PC-9 (cell line): ENCODE results near the gene AUTS2. TPM values are rescaled to one million over a fixed set of nuclear protein-coding genes. Genes with fewer than 3 reads are reported as not detected.

Experiments used
- BruUV-seq: library from RNA; stranded (reverse); fragments of 400-500 nt; replicated peaks from 2 replicates; lab custom pipeline; 2021; lab: Mats Ljungman, UMichigan
- CTCF ChIA-PET: fragments of 300-600 bp; sonication (Branson Sonifier 250); formaldehyde crosslinking; loops from one replicate; lab custom pipeline; 2022; ENCODE audit warnings: antibody characterized with exemption; lab: Charles Lee
- POLR2A ChIA-PET: fragments of 300-600 bp; sonication (Branson Sonifier 250); formaldehyde crosslinking; loops from one replicate; lab custom pipeline; 2022; ENCODE audit warnings: antibody characterized with exemption; ENCODE audit not compliant: unreplicated experiment; lab: Charles Lee
- DNase-seq, 2 experiments: peaks; one replicate each; pipeline versions ENCODE4 v3.0.0 to v3.0.0-alpha.2; 2015 to 2022; ENCODE audit warnings: mixed read lengths in 1 of 2
- H2AFZ ChIP-seq: fragments of 200-600 bp; sonication (generic); 2 replicates; pipeline ENCODE4 v1.8.1; 2017; ENCODE audit warnings: antibody characterized with exemption
- H3F3A ChIP-seq: fragments of 200-600 bp; sonication (generic); 2 replicates; pipeline ENCODE4 v1.8.1; 2017; ENCODE audit warnings: antibody characterized with exemption, mild to moderate bottlenecking, low read depth; ENCODE audit not compliant: insufficient read depth
- H3K27ac ChIP-seq: fragments of 200-600 bp; sonication (generic); 2 replicates; pipeline ENCODE4 v1.6.1; 2016; ENCODE audit warnings: mixed run types
- H3K27me3 ChIP-seq: fragments of 200-600 bp; sonication (generic); 2 replicates; pipeline ENCODE4 v1.6.1; 2016; ENCODE audit warnings: low read depth, mixed run types; ENCODE audit not compliant: insufficient read depth
- H3K36me3 ChIP-seq: fragments of 200-600 bp; sonication (generic); 2 replicates; pipeline ENCODE4 v1.6.1; 2016; ENCODE audit warnings: low read depth, mixed run types
- H3K4me1 ChIP-seq: fragments of 200-600 bp; sonication (generic); replicated peaks from 2 replicates; pipeline ENCODE4 v1.6.1; 2016; ENCODE audit warnings: mixed run types; ENCODE audit not compliant: insufficient read depth
- H3K4me2 ChIP-seq: fragments of 200-600 bp; sonication (generic); 2 replicates; pipeline ENCODE4 v1.6.1; 2017; ENCODE audit warnings: mixed run types
- H3K4me3 ChIP-seq: fragments of 200-600 bp; sonication (generic); 2 replicates; pipeline ENCODE4 v1.6.1; 2016; ENCODE audit warnings: mixed run types
- H3K79me2 ChIP-seq: fragments of 200-600 bp; sonication (generic); 2 replicates; pipeline ENCODE4 v1.6.1; 2017; ENCODE audit warnings: low read depth, mixed run types
- H3K9me2 ChIP-seq: fragments of 200-600 bp; sonication (generic); 2 replicates; pipeline ENCODE4 v1.8.1; 2017; ENCODE audit warnings: mild to moderate bottlenecking; ENCODE audit not compliant: insufficient read depth
- H3K9me3 ChIP-seq: fragments of 200-600 bp; sonication (generic); 2 replicates; pipeline ENCODE4 v1.8.1; 2016; ENCODE audit warnings: low read depth; ENCODE audit not compliant: insufficient read depth
- H4K20me1 ChIP-seq: fragments of 200-600 bp; sonication (generic); 2 replicates; pipeline ENCODE4 v1.8.1; 2017; ENCODE audit not compliant: insufficient read depth
- EZH2 ChIP-seq: fragments of 200-600 bp; sonication (generic); IDR thresholded peaks from 2 replicates; pipeline ENCODE4 v1.8.0; 2017; ENCODE audit warnings: antibody characterized with exemption, low read depth
- intact Hi-C: fragments of 100-400 bp; cut with micrococcal nuclease; formaldehyde crosslinking; loops from one replicate; pipeline ENCODE4 v1.10.0; 2022; ENCODE audit not compliant: unreplicated experiment
- total RNA-seq: library from RNA; stranded (reverse); gene quantifications from 2 replicates; pipeline ENCODE4 v1.2.3, GENCODE V29; 2021
- TF ChIP-seq, protein P1 (sequence below): fragments of 200-600 bp; sonication (generic); conservative IDR thresholded peaks from 2 replicates; pipeline ENCODE4 v1.6.1; 2017; ENCODE audit warnings: mixed run types, antibody characterized with exemption, mild to moderate bottlenecking, moderate library complexity

Gene AUTS2
- total RNA-seq, 1 experiment from 2014 or later = not detected

DNA sequence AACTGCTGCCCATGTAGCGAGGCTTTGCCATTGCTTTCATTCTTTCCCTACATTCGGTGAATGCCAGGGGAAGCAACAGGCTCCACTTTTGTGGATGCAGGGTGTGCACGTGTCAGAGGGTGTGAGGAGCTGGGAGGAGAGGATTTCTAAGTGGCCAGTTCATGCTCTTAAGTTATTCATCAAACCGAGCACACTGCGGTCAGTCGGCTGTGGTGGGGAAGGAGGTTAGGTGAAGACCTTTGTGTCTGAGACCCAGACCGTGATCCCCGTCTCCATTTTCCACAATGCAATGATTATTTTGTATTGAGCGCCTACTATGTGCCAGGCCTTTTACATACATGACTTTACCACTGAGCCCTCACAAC lies 1095.0 kb downstream of the AUTS2 start:
- TF ChIP-seq, protein P1, sequence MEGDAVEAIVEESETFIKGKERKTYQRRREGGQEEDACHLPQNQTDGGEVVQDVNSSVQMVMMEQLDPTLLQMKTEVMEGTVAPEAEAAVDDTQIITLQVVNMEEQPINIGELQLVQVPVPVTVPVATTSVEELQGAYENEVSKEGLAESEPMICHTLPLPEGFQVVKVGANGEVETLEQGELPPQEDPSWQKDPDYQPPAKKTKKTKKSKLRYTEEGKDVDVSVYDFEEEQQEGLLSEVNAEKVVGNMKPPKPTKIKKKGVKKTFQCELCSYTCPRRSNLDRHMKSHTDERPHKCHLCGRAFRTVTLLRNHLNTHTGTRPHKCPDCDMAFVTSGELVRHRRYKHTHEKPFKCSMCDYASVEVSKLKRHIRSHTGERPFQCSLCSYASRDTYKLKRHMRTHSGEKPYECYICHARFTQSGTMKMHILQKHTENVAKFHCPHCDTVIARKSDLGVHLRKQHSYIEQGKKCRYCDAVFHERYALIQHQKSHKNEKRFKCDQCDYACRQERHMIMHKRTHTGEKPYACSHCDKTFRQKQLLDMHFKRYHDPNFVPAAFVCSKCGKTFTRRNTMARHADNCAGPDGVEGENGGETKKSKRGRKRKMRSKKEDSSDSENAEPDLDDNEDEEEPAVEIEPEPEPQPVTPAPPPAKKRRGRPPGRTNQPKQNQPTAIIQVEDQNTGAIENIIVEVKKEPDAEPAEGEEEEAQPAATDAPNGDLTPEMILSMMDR = no peak
- no peak for TF ChIP-seq EZH2
- H3K4me1 ChIP-seq = no peaks in the 10 kb centered on the region
- no peaks in the 10 kb centered on the region for H3K36me3 ChIP-seq
- intact Hi-C loops = no loop called here
- no peak overlapping the region for H3K4me3 ChIP-seq
- ChIA-PET POLR2A (no interaction called here), CTCF (no interaction called here)
- no peaks in the 10 kb centered on the region for H3K9me3 ChIP-seq
- H3K27me3 ChIP-seq = no peaks in the 10 kb centered on the region; the same call in 1 of the 2 replicates
- H3K79me2 ChIP-seq = no peaks in the 10 kb centered on the region
- H2AFZ ChIP-seq = no peak overlapping the region
- no peaks in the 10 kb centered on the region for H3F3A ChIP-seq
- H3K9me2 ChIP-seq = no peaks in the 10 kb centered on the region
- H4K20me1 ChIP-seq = no peaks in the 10 kb centered on the region
- DNase-seq = no peak
- BruUV-seq = no TSS peak
- no peak overlapping the region for H3K27ac ChIP-seq
- no peak overlapping the region for H3K4me2 ChIP-seq

DNA sequence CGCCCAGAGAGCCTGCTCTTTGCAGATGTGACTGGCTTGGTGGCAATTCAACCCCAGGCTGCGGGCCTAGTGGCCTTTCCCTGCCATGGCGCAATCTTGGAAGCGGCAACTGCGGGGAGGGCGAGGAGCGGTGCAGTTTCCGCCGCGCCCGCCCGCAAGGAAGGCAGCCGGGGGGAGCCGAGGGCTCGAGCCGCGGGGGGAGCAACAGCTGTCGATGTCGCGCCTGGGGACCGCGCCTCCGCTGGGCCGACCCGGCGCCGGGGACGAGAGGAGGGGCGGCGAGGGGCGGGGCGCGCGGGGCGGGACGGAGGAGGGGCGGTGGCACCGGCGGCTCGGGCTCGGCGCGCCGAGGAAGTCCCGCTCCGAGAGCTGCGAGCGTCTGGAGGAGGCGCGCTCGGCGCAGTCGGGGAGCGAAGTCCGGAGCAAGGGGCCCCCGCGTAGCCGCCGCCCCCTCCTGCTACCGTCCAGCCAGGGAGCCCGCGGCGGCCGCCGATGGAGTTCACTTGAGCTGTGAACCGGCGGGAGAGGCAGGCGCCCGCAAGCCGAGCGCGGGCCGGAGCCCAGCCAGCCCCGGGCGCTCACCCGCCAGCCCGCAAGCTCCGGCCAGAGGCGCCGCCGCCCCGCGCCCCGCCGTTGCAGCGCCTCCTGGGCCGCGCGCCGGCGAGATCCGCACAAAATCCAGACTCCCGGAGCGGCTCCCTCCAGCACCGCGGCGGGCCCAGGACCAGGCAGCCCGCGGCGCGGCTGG lies 1095.6 kb downstream of the AUTS2 start:
- DNase-seq = no peak
- no peaks in the 10 kb centered on the region for H3K4me1 ChIP-seq
- BruUV-seq = no TSS peak
- no peaks in the 10 kb centered on the region for H3K9me3 ChIP-seq
- H3K79me2 ChIP-seq = no peaks in the 10 kb centered on the region
- CTCF ChIA-PET = no interaction called here
- no peaks in the 10 kb centered on the region for H3K9me2 ChIP-seq
- POLR2A ChIA-PET = no interaction called here
- no peak overlapping the region for H3K27ac ChIP-seq
- H2AFZ ChIP-seq = no peak overlapping the region
- no peaks in the 10 kb centered on the region; the same call in 1 of the 2 replicates for H3K27me3 ChIP-seq
- H4K20me1 ChIP-seq = no peaks in the 10 kb centered on the region
- intact Hi-C loops = no loop called here
- H3K36me3 ChIP-seq = no peaks in the 10 kb centered on the region
- H3F3A ChIP-seq = no peaks in the 10 kb centered on the region
- no peak overlapping the region for H3K4me3 ChIP-seq
- no peak for TF ChIP-seq EZH2
- TF ChIP-seq, protein P1 = no peak
- H3K4me2 ChIP-seq = no peak overlapping the region

DNA sequence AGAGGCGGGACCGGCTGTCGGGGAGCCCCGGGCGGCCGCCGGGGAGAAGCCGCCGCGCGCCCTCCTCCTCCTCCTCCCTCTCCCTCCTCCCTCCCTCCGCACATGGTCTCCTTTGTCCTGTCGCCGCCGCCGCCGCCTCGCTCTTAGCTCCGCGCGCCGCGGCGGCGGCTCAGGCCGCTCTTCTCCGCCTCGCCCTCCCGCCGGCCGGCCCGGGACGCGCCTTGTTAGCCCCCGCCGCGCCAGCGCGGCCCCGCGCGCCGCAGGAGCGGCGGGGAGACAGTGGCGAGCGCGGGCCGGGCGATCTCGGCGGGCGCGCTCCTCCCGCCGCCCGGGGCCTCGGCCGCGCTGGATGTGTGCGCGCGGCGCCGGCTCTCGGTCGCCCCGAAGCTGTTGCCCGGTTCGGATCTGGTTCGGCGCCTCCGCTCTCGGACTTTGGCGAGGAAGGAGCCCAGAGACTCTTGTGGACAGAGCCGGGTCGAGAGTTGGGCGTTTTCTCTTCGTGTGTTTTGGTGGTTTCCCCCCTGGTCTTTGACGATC lies 1096.2 kb downstream of the AUTS2 start:
- Histone ChIP-seq H2AFZ (no peak overlapping the region), H3K79me2 (no peaks in the 10 kb centered on the region), H3K9me2 (no peaks in the 10 kb centered on the region), H3K4me2 (no peak overlapping the region), H3K9me3 (no peaks in the 10 kb centered on the region), H3K27me3 (peaks cover under 1% of the 10 kb centered on the region; the same call in 1 of the 2 replicates), H3K4me1 (no peaks in the 10 kb centered on the region), H3K27ac (no peak overlapping the region), H4K20me1 (no peaks in the 10 kb centered on the region), H3K36me3 (no peaks in the 10 kb centered on the region), H3F3A (no peaks in the 10 kb centered on the region), H3K4me3 (no peak overlapping the region)
- ChIA-PET POLR2A (no interaction called here), CTCF (no interaction called here)
- DNase-seq = no peak
- TF ChIP-seq, protein P1 = no peak
- TF ChIP-seq EZH2 = no peak
- intact Hi-C loops = no loop called here
- no TSS peak for BruUV-seq
